COLO668 (cell line): ENCODE data around the gene ASAH2.
A peak's percentile ranks its signal among the peaks of the same experiment; 100 is the strongest.
"Not testable (repeated sequence)": the region's sequence is repeated elsewhere in the genome, so short reads cannot be mapped to it uniquely, and the experiment has no call there.

Source experiments
- DNase-seq: peaks from one replicate; lab custom pipeline; 2025; ENCODE audit not compliant: unreplicated experiment; lab: John Stamatoyannopoulos, UW

ASAH2 gene

GRCh38 chr10:50251394-50251793 is at the start of gene ASAH2:
TSS of gene ASAH2 (minus strand) at chr10:50251516. CDS start at chr10:50248610, 2,906 bp downstream.
- no peak for DNase-seq

GRCh38 chr10:50299948-50300669 is 48.8 kb upstream of the ASAH2 start:
- no peak for DNase-seq

- DNase-seq: no peak
Observed at GRCh38 chr10:50295367-50295766, 44.1 kb upstream of the ASAH2 start.

GRCh38 chr10:50294582-50294981 is 43.3 kb upstream of the ASAH2 start:
- DNase-seq: no peak

- DNase-seq: no peak
Observed at GRCh38 chr10:50293513-50294313, 42.4 kb upstream of the ASAH2 start.

GRCh38 chr10:50291261-50291850 is 40.0 kb upstream of the ASAH2 start:
- no peak for DNase-seq

- DNase-seq: no peak
Observed at GRCh38 chr10:50289196-50289595, 37.9 kb upstream of the ASAH2 start.

GRCh38 chr10:50286996-50287803 is 35.9 kb upstream of the ASAH2 start:
- DNase-seq: no peak

- no peak for DNase-seq
Observed at GRCh38 chr10:50286517-50286916, 35.2 kb upstream of the ASAH2 start.

GRCh38 chr10:50281967-50282522 is 30.7 kb upstream of the ASAH2 start:
- no peak for DNase-seq

GRCh38 chr10:50281210-50281966 is 30.1 kb upstream of the ASAH2 start:
- no peak for DNase-seq

GRCh38 chr10:50280049-50280841 is 28.9 kb upstream of the ASAH2 start:
- no peak for DNase-seq

GRCh38 chr10:50279489-50279888 is 28.2 kb upstream of the ASAH2 start:
- DNase-seq: no peak

GRCh38 chr10:50275650-50276235 is 24.4 kb upstream of the ASAH2 start:
- DNase-seq: peak; percentile 9

- no peak for DNase-seq
Observed at GRCh38 chr10:50272531-50272930, 21.2 kb upstream of the ASAH2 start.

- no peak for DNase-seq
Observed at GRCh38 chr10:50271564-50272250, 20.4 kb upstream of the ASAH2 start.

GRCh38 chr10:50267877-50268276 is 16.6 kb upstream of the ASAH2 start:
- DNase-seq: not testable (repeated sequence)

GRCh38 chr10:50262625-50263024 is 11.3 kb upstream of the ASAH2 start:
- peak; percentile 0 for DNase-seq
